HL-60 (cell line): ENCODE data around the gene FUBP1.

Source experiments
- GABPA ChIP-seq: IDR thresholded peaks from 2 replicates; pipeline ENCODE4 v1.6.1; 2012; ENCODE audit warnings: low read depth
- POLR2AphosphoS5 ChIP-seq: IDR thresholded peaks from 2 replicates; pipeline ENCODE4 v1.6.1; 2012; ENCODE audit warnings: low read depth
- SPI1 ChIP-seq: IDR thresholded peaks from 2 replicates; pipeline ENCODE4 v1.6.1; 2012; ENCODE audit warnings: low read depth, mild to moderate bottlenecking, borderline replicate concordance
- TF ChIP-seq, protein P1 (sequence below): IDR thresholded peaks from one replicate; pipeline ENCODE4 v1.5.1; 2011; ENCODE audit warnings: low read length, control low read depth, inconsistent platforms; ENCODE audit not compliant: insufficient read depth
- TF ChIP-seq, protein P2 (sequence below): IDR thresholded peaks from 2 replicates; pipeline ENCODE4 v1.6.1; 2012; ENCODE audit warnings: low read depth; ENCODE audit not compliant: insufficient replicate concordance

DNA sequence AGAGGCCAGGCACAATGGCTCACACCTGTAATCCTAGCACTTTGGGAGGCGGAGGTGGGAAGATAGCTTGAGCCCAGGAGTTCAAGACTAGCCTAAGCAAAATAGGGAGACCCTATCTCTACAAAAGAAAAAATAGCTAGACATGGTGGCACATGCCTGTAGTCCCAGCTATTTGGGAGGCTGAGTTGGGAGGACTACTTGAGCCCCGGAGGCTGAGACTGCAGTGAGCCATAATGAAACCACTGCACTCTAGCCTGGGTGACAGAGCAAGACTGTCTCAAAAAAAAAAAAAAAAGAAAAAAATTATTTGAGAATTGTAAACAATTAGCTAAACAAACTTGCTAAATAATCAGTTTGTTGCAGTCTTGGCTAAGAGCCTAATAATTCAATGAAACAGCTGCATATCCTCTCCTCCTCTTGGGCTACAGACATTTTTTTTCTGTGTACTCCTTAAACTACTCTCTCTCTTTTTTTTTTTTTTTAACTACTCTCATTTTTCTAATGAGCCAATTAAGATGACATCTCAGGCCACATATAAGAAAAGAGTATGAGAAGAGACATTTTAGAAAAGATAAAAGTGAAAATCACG, 15.3 kb upstream of the FUBP1 start:
- TF ChIP-seq, protein P1, sequence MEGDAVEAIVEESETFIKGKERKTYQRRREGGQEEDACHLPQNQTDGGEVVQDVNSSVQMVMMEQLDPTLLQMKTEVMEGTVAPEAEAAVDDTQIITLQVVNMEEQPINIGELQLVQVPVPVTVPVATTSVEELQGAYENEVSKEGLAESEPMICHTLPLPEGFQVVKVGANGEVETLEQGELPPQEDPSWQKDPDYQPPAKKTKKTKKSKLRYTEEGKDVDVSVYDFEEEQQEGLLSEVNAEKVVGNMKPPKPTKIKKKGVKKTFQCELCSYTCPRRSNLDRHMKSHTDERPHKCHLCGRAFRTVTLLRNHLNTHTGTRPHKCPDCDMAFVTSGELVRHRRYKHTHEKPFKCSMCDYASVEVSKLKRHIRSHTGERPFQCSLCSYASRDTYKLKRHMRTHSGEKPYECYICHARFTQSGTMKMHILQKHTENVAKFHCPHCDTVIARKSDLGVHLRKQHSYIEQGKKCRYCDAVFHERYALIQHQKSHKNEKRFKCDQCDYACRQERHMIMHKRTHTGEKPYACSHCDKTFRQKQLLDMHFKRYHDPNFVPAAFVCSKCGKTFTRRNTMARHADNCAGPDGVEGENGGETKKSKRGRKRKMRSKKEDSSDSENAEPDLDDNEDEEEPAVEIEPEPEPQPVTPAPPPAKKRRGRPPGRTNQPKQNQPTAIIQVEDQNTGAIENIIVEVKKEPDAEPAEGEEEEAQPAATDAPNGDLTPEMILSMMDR = no peak
- TF ChIP-seq, protein P2, sequence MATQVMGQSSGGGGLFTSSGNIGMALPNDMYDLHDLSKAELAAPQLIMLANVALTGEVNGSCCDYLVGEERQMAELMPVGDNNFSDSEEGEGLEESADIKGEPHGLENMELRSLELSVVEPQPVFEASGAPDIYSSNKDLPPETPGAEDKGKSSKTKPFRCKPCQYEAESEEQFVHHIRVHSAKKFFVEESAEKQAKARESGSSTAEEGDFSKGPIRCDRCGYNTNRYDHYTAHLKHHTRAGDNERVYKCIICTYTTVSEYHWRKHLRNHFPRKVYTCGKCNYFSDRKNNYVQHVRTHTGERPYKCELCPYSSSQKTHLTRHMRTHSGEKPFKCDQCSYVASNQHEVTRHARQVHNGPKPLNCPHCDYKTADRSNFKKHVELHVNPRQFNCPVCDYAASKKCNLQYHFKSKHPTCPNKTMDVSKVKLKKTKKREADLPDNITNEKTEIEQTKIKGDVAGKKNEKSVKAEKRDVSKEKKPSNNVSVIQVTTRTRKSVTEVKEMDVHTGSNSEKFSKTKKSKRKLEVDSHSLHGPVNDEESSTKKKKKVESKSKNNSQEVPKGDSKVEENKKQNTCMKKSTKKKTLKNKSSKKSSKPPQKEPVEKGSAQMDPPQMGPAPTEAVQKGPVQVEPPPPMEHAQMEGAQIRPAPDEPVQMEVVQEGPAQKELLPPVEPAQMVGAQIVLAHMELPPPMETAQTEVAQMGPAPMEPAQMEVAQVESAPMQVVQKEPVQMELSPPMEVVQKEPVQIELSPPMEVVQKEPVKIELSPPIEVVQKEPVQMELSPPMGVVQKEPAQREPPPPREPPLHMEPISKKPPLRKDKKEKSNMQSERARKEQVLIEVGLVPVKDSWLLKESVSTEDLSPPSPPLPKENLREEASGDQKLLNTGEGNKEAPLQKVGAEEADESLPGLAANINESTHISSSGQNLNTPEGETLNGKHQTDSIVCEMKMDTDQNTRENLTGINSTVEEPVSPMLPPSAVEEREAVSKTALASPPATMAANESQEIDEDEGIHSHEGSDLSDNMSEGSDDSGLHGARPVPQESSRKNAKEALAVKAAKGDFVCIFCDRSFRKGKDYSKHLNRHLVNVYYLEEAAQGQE = no peak
- TF ChIP-seq POLR2AphosphoS5 (no peak), GABPA (no peak), SPI1 (no peak)
